ENCODE data around the gene FTO. TPM values are rescaled to one million over a fixed set of nuclear protein-coding genes. Genes with fewer than 3 reads are reported as not detected.
A peak's percentile ranks its signal among the peaks of the same experiment; 100 is the strongest.

The FTO gene
- polyA plus RNA-seq, 10 donors = 48.3 to 68.6 (median 62.8) TPM

DNA sequence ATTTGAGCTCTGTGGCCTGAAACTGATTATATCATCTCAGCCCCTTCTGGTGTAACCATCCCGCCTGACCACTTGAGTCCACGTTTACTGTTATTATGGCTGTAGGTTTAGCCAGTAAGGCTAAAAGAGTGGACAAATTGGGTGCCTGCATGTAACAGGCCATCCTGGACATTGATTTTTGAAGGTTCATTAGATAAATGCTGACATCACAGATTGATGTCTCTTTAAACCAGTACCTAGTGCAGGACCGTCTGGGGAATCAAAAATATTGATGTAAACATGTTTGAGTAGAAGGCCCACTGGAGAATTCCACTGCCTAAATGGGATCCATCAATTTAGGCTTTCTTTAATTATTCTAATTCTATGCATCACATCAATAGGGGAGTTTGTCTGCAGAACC, 367.6 kb downstream of the FTO start:
- DNase-seq = no peak

DNA sequence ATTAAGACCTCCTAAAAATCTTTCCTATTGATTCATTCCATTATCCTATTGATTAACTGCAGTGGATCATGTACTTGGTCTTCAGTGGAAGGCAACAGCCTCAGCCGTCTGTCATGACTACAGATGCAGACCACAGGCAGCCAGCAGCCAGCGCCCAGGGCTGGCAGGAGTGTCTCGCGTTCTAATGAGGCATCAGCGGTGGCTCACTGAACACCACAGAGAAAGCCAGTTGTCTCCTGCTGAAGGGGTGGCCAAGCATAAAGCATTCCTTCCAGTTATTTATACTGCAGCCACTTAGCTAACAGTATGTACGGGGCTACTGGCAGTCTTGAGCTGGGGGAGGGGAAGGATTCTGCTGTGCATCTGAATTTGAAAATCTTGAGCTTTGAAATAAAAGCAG, 368.3 kb downstream of the FTO start:
- DNase-seq = no peak

DNA sequence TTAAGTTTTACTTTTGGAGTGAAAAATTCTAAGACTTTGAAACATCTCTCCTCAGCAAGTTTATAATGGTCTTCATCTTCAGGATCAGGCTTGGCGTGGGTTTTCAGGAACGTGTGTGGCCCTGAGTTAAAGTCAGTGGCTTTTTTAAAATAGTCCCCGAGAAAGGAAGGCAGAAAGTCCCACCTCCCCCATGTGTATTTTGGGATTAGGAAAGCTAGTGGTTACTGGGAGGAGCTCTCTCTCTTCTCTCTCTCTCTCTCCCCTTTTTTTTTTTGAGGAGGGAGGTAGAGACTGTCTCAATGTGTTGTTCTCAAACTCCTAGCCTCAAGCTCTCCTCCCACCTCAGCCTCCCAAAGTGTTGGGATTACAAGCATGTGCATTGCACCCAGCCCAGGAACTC, 369.4 kb downstream of the FTO start:
- DNase-seq = no peak

DNA sequence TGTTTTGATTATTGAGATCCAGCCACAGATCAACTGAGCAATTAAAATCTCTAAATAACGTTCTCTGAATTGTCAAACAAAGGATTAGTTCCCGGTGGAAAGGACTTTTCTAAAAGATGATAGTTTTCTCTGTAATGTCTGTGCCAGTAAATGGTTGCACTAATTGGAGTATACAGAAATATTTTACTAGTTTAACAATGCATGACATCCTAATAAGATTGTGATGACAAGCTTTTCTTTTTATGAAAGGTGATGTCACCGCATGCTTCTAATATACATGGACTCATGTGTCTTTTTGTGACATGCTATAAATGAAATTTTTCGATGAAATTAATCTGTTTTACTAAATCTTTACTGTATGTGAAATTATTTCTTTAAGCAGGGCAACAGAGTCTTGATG, 371.5 kb downstream of the FTO start:
- DNase-seq = no peak

DNA sequence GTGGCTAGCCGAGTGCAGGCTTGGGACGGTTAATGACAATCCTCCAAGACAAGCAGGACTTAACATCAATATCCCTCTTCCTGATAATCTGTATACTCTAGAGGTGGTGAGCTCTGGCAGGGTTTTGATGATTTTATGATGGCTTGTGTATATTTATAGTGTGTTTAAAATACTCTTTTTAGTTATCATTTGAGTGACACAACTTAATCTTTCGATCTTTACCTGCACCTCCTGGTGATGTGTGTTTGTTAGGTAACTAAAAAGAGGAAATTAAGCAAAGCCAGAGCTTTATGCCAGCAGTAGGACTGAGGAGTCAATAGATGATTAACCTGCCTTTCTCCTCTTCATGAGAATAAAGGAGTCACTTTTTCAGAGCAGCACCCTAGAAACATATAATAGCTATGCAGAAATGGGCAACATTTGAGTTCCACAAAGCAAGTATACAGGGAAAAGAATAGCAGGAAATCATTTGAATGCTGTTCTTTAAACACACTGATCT, 372.1 kb downstream of the FTO start:
- no peak for DNase-seq

DNA sequence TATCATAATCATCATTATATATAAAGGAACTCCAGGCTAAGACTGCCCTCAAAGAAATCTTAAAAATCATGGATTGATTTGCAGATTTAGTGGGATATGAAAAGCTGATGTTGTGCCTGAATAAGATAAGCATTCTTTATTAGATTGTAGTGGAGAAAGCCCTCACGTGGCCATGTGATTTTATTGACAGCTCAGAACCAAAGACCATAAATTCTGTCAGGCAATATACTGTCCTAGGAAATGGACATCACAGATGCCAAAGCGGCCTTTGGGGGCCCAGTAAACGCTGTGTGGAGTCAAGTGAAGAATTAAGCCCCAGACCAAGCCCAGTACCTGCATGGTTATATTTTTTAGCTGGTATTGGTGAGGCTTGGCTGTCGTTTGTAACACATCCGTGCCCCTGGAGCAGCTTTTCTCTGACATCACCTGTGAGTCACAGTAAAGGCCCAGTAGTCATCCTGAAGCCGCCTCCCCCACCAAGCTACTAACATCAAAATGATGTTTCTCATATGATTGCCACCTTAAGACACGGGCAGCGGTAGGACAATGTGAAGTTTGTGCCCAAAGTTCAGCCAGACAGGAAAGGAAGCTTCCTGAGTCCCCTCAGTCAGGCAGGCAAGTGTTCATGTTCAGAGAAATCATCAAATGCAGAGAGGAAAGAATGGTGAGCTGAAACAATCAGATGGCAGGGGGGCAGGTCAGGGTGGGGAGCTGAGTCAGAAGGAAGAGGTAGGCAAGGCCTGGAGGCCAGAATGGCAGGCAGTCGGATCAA, 373.3 kb downstream of the FTO start:
- DNase-seq = no peak

DNA sequence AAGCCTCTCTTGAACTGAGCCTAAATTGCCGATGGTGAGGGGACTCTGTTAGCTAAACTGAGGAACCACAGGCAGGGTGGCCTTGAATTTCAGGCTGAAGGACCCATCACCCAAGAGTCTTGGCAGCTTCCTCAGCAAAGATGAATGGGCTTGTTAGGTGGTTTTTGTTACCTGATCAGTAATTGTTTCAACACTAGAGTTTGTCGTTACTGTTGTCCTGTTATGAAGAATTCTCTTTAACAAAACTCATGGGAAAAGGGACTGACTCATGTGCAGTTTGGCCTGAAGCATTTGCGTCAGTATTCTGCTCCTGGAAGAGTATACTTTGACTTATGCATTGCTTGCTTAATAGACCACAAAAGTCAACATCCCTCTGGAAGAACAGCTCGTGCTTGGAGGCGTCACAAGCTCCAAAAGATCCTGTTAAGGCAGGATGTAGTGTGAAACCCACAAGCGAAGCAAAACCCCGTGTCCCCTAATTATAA, 376.6 kb downstream of the FTO start:
- DNase-seq = peak in 1 of 3 donors; percentile 42

DNA sequence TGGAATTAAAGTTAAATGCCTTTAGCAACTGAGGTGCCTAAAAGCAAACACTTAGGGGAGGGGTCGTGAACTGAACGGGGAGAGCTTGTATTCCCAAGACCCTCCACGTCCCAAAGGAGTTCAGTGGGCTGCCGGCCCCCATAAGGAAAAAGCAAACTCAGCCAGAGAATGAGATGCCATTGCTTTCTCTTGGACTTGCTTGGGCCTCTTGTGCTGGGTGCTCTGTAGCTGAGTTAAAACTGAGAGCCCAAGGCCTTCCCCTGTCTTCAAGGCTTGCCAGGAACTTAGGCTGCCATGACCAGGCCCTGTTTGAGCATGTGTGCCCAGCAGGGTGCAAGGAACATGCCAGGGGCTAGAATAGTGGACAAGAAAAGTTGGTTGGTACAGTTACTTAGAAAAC, 382.8 kb downstream of the FTO start:
- no peak for DNase-seq

DNA sequence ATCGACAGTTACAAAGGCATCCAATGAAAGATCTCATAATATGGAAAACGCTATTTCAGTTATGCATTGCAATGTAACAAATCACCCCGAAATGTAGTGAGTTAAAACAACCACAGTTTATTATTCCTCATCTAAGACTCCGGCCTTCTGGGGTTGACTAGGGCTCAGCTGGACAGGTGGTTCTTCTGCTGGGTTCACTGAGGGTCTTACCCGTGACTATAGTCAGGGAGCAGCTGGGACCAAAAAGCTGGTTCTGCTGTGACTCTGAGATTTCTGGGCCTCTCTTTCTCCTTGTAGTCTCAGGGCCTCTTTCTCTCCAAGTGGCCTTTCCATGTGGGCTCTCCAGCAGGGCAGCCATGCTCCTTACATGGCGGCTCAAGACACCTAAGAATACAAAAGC, 386.6 kb downstream of the FTO start:
- DNase-seq = no peak

DNA sequence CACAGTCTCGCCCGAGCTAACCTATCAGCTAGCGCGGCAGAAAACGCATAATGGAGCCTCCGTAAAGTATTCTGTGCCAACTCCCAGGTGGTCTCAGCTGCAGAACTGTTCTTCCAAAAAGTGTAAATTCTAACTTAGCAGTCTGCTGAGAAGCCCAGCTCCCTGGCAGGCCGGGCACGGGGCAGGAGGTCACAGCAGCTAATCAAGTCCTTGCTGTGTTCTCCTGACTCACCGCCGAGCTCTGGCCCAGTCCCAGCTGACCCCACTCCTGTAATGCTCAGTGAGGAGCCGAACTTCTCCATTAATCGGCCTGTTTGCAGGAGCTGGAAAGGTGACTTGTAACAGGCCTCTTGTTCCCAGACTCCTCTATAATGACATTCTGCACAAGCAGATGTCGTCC, 389.3 kb downstream of the FTO start:
- no peak for DNase-seq

DNA sequence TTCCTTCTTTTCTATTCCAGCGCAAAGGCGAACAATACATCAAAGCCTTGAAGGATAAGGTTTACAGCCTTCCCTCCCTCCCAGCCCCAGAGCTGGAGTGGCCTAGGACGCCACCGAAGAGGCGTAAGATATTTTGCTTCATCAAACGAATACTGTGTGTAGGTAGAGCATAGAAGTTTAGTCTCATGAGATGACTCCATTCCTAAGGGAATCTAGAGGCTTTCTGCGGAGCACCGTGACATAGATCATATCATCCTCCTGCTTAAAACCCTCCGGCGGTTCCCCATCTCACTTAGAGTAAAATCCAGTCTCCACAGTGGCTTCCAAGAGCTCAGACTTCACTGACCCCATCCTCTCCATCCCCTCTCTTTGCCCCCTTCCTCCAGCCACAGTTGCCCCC, 390.7 kb downstream of the FTO start:
- DNase-seq = no peak

DNA sequence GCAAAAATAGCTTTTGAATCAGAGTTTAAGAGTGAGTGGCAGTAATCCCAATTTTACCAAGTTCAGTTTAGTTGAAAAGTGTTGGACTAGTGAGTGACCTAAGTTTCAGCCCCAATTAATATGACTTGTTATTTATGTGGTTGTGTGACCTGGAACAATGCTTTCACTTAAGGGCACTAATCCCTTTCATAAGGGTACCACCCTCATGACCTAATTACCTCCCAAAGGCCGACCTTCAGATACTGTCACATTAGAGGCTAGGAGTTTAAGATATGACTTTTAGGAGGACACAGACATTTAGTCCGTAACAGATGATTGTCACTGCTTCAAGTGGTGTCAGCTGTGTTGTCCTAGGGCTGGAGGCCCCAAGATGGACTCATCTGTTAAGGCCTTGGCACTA, 392.7 kb downstream of the FTO start:
- no peak for DNase-seq

DNA sequence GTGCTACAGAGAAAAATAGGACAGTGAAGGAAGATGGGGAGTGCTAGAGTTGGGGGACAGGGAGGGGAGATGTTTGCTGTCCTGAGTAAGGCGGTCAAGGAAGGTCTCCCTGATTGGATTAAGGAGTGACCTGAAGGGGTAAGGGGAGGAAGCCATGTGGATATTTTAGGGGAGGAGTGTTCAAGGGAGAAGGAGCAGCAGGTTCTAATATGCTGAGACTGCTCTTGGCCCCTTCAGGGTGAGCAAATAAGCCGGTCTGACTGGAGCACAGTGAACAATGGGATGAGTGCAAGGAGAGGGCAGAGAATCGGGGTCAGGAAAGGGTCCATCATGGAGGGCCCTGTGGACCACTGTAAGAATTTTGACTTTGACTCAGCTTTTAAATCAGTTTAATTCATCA, 393.8 kb downstream of the FTO start:
- DNase-seq = no peak

DNA sequence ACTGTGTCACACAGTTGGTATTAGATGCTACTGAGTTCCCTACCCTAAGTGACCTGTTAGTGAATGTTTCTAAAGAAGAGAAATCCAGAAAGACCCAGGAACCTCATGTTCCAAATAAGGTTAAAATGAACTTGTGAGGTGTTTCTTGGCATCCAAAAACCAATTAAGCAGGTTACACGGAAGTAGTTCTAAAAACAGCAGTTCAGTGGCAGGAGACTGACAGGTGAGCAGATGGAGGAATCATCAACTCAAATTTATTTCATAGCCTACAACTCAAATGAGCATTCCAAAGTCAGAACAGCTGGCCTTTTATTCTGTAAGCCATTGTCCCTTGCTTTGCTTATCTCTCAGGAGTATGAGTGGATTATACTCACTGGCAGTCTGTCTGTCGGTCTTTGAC, 394.3 kb downstream of the FTO start:
- DNase-seq = no peak

DNA sequence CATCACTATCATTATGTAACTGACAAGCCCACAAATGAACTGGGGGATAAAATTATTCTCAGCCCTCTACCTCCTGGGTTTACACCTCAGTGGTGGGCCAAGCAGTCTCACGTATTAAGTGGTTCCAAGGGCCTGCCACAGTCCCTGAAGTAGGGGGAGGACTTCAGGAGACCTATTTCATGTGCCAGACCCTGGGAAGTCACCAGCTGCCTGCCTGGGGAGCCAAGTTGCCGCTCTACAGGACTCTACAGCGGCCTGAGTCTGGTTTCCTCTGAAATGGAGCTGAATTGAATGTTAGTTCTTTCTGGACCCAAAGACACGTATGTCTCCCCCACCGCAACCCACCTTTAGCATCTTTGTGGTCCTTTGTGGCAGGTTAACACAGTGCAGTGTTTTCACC, 395.7 kb downstream of the FTO start:
- DNase-seq = no peak

DNA sequence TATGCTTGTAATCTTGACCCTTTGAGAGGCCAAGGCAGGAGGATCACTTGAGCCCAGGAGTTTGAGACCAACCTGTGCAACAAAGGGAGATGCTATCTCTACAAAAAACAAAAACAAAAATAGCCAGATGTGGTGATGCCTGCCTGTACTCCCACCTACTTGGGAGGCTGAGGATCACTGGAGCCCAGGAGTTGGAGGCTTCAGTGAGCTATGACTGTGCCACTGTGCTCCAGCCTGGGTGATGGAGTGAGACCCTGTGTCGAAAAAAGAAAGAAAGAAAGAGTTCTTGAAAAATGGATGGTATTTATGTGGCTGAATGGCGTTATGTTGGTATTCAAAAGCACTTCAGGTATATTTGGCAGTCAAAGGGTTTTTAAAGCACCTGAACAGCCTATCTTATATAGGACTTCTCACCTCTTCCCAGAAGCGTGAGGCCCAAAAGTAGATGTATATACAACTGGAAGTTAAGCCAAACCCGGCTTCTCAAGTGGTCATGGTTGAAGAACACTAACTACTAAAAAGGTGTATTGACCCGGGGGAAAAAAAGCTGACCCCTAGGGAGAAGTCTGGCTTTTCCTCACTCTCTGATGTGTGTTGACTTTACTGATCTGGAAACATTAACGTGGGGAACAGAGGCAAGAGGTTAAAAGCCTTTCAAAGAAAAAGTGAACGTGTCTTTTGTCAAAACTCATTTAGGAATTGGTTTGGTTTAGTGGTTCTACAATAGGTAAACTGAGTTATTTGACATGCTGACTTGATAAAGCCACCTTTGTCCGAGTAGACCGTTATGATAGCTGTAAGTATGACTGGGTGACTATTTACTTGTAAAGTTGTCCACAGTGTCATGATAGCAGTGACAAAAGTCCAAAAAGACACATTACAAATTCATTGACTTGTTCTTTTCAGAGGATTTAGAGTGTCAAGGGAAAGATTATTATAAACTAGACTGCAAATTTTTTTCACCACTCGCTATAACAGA, 399.2 kb downstream of the FTO start:
- DNase-seq = no peak

DNA sequence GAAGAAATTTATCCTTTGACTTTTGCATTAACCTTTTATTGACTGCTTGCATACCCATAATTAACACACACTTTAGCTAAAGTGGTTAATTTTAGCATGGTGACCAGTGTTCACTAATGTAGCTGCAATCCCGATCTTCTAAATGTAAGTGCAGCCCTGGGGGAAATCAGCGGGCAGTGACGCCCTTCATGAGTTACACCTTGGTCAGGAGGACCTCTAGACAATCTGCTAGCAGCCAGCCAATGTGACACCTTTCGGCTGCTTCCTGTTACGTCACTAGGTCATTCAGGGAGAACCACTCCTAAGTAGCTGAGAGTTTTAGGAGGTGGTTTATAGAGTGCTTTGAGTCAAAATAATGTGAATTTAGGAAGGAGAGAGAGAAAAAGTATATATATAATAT, 402.1 kb downstream of the FTO start:
- DNase-seq = no peak

DNA sequence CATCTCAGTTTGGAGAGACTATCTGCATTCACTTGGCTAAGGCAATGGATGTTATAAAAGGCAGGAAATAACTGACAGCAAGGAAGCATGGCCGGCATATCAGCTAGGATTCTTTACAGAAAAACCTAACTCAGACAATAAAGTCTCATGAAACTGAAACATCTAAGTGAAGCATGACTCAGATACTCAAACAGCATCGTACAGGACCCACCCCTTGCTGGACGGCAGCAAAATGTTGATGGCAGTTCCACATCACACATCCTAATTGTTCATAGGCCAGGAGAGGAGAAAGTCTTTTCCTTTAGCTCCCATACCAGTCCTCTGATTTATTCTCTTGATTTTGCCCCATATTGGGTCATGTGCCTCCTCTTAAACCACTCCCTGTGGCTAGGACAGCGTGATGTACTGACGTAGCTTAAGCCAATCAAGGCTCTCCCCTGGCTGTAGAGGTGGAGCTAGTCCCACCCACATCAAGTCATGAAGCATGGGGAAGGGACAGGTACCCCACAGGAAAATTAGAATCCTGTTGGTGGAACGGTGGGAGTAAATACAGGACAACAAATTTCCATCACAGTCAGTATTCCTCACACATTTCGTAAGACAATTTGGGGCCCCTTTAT, 403.7 kb downstream of the FTO start:
- no peak for DNase-seq

DNA sequence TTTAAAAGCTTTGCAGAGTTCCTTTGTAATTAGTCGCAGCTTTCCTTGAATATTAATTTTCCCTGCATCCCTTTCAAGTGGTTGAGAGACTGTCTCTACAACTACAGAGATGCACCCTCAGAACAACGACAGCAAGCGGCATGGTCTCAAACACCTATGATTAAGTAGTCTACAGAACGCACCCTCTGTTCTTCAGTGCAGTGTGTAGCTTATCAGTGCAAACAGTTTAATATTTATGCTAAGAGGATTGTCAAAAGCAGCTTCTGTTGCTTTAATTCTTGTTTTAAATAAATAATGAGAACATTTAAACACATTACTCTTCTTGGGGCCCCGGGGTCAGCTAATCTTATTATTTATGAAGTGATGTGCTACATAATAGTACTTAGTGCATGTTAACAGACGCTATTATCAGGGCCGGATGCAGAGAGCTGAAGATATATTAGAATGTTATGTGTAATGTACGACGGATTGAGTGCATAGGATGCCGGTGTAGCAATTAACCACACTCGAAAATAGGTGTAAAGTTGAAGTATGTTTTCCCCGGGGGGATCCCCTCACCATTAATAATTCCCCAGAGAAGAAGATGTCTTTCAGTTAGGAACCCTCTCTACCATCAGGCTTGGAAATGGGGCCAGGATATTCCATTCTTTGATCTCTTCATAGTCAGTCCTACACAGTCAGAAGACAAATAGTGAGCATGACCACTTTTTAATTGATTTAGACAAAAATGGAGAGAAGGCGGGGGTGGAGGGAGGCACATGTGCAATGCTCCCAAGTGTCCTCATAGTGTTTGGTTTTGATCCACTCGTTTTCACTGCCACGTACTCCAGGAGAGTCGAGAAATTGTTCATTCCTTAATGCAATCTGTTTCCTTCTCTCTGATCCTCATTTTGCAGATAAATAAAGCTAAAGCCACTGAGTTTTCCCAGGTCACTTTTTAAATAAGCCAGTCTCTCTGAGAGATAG, 406.3 kb downstream of the FTO start:
- DNase-seq = no peak

DNA sequence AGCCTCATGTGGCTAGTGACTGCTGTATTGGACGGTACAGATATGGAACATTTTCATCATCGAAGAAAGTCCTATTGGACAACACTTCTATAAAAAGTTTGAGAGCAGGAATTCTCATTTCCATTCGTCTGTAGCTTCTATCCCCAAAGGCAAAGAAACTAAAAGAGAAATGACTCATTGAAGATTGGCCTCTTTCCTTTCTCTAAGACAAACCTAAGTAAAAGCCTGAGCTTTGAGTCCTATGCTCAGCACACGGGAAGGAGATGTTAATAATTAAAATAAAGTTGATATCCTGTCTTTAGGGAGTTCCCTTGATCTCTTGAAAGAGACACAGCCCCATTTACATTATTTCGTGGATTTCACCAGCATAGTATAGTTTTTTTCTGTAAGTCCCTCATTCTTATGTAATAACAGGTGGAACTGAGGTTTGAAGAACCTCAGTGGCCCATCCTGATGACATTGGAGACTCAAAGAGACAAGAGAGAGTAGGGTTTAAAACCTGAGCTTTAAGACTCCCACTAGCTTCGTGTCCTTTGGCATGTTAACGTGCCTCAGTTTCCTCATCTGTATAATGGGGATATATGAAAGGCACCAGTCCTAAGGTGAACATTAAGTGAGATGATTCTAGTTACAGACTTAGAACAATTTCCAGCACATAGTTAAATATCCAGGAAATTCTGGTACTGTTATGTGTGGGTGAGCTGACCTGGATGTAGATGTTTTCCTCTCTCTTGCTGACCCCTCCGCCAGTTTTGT, 408.7 kb downstream of the FTO start:
- DNase-seq = peak in 1 of 3 donors; percentile 1

Data from muscle of back (tissue), 11 donors.